LNCAP (cell line): Measurements from ENCODE around the gene HLA-E.

ENCODE experiments used
- TF ChIP-seq, protein P1 (sequence below): fragments of 450-650 bp; IDR thresholded peaks from 2 replicates; pipeline ENCODE4 v1.5.1; 2017; ENCODE audit warnings: mild to moderate bottlenecking

HLA-E gene

DNA sequence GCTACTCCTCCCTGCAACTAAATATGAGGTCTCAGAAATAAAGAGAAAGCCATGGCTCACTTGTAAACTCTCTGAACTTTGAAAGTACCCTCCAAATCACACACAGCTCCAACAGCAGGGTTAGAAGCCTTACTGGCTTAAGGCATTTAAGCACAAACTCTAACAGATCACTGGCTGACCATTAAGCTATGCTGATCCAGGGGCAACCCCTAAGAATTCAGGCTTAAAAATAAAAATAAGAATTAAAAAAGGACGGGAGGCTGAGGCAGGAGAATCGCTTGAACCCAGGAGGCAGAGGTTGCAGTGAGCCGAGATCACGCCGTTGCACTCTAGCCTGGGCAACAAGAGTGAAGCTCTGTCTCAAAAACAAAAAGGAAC, 21.8 kb downstream of the HLA-E start:
- TF ChIP-seq, protein P1, sequence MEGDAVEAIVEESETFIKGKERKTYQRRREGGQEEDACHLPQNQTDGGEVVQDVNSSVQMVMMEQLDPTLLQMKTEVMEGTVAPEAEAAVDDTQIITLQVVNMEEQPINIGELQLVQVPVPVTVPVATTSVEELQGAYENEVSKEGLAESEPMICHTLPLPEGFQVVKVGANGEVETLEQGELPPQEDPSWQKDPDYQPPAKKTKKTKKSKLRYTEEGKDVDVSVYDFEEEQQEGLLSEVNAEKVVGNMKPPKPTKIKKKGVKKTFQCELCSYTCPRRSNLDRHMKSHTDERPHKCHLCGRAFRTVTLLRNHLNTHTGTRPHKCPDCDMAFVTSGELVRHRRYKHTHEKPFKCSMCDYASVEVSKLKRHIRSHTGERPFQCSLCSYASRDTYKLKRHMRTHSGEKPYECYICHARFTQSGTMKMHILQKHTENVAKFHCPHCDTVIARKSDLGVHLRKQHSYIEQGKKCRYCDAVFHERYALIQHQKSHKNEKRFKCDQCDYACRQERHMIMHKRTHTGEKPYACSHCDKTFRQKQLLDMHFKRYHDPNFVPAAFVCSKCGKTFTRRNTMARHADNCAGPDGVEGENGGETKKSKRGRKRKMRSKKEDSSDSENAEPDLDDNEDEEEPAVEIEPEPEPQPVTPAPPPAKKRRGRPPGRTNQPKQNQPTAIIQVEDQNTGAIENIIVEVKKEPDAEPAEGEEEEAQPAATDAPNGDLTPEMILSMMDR: no peak

DNA sequence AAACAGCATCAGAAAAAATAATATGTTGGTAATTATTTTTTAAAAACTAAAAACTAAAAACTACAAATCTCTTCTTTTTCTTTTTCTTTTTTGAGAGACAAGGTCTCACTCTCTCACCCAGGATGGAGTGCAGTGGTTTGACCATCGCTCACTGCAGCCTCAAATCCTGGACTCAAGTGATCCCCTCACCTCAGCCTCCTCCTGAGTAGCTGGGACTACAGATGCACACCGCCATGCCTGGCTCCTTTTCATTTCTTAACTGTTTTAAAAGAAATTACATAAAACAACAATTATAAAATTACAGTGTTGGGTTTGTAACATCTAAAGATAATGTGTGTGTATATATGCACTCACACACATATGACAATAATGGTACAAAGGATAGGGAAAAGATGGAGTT, 24.1 kb downstream of the HLA-E start:
- TF ChIP-seq, protein P1: no peak

DNA sequence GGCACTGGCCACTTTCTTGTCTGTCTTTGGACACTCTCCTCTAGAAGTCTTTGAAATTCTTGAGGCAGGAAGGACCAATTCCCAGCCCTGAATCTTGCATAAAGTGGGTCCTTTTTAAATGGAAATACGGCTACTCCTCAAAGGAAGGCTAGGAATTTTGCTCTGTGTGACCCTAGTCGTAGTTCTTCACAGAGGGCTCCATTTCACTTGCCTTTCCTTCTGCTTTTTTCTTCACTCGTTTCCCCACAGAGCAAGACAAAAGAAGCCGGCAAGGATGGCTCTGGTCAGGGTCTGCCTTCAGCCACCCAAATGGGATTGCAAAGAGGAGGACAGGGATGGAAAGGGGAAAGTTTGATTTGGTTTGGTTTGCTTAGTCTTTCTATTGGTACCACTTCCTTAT, 25.8 kb downstream of the HLA-E start:
- TF ChIP-seq, protein P1: no peak

DNA sequence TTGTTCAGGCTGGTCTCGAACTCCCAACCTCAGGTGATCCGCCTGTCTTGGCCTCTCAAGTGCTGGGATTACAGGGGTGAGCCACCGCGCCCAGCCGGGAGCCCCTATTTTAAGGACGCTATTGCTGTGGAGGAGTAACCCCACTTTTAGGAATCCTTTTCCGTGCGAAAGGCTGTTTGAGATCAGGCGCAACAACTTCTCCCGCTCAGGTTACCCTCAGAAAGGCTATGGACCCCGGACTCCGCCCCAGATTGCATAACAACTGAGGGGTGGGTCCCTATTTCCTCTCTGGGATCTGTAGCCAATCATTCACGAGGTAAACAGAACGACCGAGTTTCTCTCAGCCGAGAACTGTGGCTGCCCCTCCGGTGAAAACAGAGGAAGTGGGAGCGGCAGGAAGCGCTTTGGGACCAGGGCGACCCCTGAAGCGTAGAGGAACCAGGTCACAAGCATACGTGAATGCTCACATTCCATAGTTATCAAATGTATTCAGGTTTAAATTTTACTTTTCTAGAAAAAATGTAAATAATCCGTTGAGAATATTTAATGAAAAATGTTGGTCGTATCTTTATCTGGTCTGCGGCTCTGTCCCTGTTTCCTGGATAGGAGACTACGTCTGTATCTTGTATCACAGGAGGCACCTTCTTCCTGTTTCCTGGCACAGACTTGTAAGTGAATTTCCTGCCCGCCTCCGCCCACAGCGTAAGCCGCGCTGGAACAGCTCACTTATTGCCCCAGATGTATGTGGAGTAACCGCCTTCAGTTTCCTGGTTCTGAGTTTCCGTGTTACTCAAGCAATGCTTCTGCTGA, 26.8 kb downstream of the HLA-E start:
- TF ChIP-seq, protein P1: no peak

DNA sequence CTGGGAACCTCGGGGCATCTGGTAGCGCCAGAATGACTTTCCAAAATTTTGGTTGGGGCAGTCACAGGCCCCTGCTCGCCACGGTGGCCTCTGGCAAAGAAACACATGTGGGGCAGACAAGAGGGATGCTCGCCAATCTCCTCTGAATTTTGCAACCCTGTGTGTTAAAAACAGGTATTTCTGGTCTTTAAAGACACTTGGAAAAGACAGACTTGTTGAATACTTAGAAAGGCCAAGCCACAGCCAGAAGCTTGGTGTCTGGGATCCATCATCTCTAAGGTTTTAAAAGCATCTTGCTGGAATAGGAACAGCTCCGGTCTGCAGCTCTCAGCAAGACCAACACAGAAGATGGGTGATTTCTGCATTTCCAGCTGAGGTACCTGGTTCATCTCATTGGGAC, 31.2 kb downstream of the HLA-E start:
- TF ChIP-seq, protein P1: no peak

DNA sequence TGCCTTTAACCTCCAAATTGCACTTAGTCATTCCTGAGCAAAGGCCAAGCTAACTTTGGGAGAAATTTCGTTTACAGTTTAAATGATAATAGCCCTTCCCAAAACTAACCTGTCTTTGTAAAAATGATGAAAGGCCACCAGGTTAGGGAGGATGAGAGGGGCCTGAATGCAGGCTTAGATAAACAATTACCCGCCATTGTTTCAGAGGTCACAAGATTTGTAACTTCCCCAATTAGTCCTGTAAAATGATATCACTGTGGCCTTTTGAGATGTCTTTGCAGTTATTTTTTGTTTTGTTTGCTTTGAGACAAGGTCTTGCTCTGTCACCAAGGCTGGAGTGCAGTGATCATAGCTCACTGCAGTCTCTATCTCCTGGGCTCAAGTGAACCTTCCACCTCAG, 40.7 kb downstream of the HLA-E start:
- TF ChIP-seq, protein P1: no peak

DNA sequence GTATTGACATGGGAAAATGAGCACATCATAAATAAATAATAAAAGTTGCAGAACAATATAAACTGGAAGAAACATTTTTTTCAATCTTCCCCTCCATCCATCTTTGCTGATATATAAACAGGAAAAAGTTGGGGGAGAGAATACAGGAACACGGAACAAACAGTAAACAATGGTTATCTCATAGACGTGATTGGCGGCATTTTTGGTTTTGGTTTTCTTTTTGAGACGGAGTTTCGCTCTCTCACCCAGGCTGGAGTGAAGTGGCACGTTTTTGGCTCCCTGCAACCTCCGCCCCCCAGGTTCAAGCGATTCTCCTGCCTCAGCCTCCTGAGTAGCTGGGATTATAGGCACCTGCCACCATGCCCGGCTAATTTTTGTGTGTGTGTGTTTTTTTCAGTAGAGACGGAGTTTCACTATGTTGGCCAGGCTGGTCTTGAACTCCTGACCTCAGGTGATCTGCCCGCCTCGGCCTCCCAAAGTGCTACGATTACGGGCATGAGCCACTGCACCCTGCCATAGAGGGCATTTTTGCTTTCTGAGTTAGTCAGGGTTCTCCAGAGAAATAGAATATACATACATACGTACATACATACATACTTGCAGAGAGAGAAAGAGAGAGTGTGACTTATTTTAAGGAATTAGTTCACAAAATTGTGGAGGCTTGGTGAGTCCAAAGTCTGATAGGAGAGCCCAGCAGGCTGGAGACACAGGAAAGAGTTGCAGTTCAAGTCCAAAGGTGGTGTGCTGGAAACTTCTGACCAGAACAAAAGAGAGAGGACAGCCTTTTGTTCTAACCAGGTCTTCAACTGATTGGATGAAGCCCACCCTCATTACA, 44.4 kb downstream of the HLA-E start:
- TF ChIP-seq, protein P1: no peak
